ENCODE data around the gene TPPP3.
"Not testable (repeated sequence)": the region's sequence is repeated elsewhere in the genome, so short reads cannot be mapped to it uniquely, and the experiment has no call there.

TPPP3 gene

DNA sequence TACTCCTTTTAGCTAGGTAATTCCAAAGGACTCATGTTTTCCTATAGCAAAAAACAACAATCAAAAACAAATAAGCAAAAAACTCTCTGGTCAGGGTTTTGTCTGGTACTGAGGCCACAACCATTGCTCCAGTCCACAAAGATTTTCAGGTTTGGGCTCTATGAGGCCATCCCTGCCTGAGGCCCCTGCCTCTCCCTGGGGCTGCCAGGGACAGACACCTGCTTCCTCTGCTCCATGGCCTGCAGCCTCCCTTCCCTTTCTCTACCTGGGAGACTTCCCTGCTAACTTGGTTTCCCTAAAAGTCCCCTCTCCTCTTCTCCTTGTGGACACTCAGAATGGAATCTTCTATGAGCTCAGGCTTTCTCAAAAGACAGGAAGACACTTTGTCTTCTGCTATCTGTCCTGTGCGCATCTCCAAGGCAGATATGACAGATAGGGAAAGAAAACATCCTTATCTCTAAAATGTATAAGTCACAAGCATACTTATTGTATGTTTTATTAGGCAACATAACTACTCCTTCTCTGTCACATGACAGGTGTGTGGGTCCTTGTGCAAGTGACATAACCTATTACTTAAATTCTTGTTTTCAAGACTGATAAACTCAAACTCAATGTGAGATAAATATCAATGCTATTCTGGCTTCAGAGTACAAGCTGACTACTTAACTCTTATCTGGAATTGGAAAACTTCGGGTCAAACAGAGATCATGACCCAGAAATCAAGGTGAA, 24.2 kb upstream of the TPPP3 start:
- Mint-ChIP-seq H3K9me3 (no peaks in the 10 kb centered on the region), H3K4me3 (peak overlapping the region; percentile 52), H3K4me1 (ENCODE audit: low read depth) (peaks cover 11% of the 10 kb centered on the region), H3K36me3 (ENCODE audit: low read depth) (no peaks in the 10 kb centered on the region), H3K27ac (no peak overlapping the region), H3K27me3 (ENCODE audit: low read depth) (peaks cover 42% of the 10 kb centered on the region)

- Mint-ChIP-seq H3K4me1 (ENCODE audit: low read depth) (peaks cover 11% of the 10 kb centered on the region), H3K27me3 (ENCODE audit: low read depth) (peaks cover 46% of the 10 kb centered on the region), H3K4me3 (peak within 1 kb of the TSS; percentile 80), H3K9me3 (no peaks in the 10 kb centered on the region), H3K36me3 (ENCODE audit: low read depth) (no peaks in the 10 kb centered on the region), H3K27ac (peak within 1 kb of the TSS; percentile 71)
Observed at GRCh38 chr16:67415872-67416793, 22.8 kb upstream of the TPPP3 start, which contains the start of gene ZDHHC1. Gene ZDHHC1, minus strand, starts transcription at chr16:67416477. Its CDS starts 8,702 bp downstream, at chr16:67407775.

GRCh38 chr16:67415421-67415820, 22.1 kb upstream of the TPPP3 start:
- not testable (repeated sequence) for H3K27ac Mint-ChIP-seq, H3K9me3 Mint-ChIP-seq
- peak overlapping the region; percentile 29 for H3K4me3 Mint-ChIP-seq

DNA sequence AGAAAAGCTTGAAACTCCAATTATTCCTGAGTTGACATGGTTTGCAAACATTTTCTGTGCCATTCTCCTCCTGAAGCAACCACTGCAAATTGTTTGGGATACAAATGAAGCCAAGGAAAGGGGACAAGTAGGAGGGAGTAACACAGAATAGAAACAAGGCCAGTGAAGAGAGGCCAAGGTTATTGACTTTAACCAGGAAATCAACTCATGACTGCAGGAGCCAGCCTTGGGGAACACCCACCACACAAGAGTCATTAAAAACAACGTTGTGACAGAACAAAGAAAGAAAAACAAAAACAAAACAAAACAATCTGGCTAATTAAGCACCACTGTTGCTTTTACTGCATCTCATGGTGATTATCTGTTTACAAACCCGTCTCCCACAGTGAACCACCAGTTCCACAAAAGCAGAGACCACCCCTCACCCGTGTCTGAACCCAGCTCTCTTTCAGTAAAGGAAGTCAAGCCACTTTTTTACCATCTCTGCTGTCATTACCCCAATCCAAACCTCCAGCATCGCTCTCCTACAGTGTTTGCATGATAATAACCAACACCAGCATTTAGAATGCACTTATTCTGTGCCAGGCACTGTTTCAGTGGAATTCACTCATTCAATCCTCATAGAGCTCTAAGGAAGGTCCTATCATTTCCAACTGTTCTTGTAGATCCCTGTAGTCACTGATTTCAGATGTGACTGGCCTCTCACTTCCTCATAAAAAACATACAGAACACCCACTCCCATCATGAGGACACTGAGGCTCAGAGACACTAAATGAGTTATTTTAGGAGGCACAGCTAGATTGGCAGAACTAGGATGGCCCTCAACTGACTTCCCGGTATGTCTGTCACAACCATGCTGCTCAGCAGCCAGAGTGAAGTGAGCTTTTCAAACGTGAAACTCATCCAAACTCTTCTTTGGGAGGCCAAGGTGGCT, 20.9 kb upstream of the TPPP3 start:
- Mint-ChIP-seq H3K36me3 (ENCODE audit: low read depth) (no peaks in the 10 kb centered on the region), H3K4me1 (ENCODE audit: low read depth) (peaks cover 9% of the 10 kb centered on the region), H3K27ac (no peak overlapping the region), H3K4me3 (no peak overlapping the region), H3K9me3 (no peaks in the 10 kb centered on the region), H3K27me3 (ENCODE audit: low read depth) (peaks cover 40% of the 10 kb centered on the region)

More at GRCh38 chr16:67415421-67415820, 22.1 kb upstream of the TPPP3 start:
- Mint-ChIP-seq H3K4me1 (ENCODE audit: low read depth) (peaks cover 11% of the 10 kb centered on the region), H3K27me3 (ENCODE audit: low read depth) (peaks cover 46% of the 10 kb centered on the region)
- H3K36me3 Mint-ChIP-seq (ENCODE audit: low read depth): not testable (repeated sequence)

DNA sequence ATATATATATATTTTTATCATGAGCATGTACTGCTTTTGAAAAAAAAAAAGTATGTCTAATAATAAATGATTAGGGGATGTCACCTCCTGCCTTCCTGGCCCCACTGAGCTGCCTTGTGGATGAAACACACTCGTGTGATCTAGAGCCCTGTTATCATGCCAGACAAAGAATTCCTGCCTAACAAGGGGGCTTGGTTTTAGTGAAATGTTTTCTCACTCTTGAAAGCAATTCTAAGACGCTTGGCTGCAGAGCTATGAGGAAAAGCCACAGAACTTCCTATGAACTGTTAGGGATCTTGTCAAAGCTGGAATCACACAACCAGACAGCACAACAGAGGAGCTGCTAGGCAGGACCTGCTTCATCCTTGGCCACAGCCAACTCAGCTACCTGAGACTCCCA, 19.0 kb upstream of the TPPP3 start:
- no peak overlapping the region for H3K4me3 Mint-ChIP-seq
- no peak overlapping the region for H3K27ac Mint-ChIP-seq
- H3K9me3 Mint-ChIP-seq: no peaks in the 10 kb centered on the region
- no peaks in the 10 kb centered on the region for H3K36me3 Mint-ChIP-seq (ENCODE audit: low read depth)
- H3K4me1 Mint-ChIP-seq (ENCODE audit: low read depth): peaks cover 9% of the 10 kb centered on the region
- H3K27me3 Mint-ChIP-seq (ENCODE audit: low read depth): peaks cover 29% of the 10 kb centered on the region

GRCh38 chr16:67411339-67411738, 18.0 kb upstream of the TPPP3 start:
- H3K4me1 Mint-ChIP-seq (ENCODE audit: low read depth): peaks cover 4% of the 10 kb centered on the region
- H3K27me3 Mint-ChIP-seq (ENCODE audit: low read depth): peaks cover 22% of the 10 kb centered on the region
- H3K36me3 Mint-ChIP-seq (ENCODE audit: low read depth): no peaks in the 10 kb centered on the region
- H3K4me3 Mint-ChIP-seq: no peak overlapping the region
- H3K9me3 Mint-ChIP-seq: no peaks in the 10 kb centered on the region
- H3K27ac Mint-ChIP-seq: no peak overlapping the region

GRCh38 chr16:67409631-67410030, 16.3 kb upstream of the TPPP3 start:
- H3K4me1 Mint-ChIP-seq (ENCODE audit: low read depth): peaks cover 1% of the 10 kb centered on the region
- peaks cover 16% of the 10 kb centered on the region for H3K27me3 Mint-ChIP-seq (ENCODE audit: low read depth)
- no peak overlapping the region for H3K4me3 Mint-ChIP-seq
- no peaks in the 10 kb centered on the region for H3K36me3 Mint-ChIP-seq (ENCODE audit: low read depth)
- no peaks in the 10 kb centered on the region for H3K9me3 Mint-ChIP-seq
- H3K27ac Mint-ChIP-seq: no peak overlapping the region

GRCh38 chr16:67407788-67408452, 14.6 kb upstream of the TPPP3 start:
- Mint-ChIP-seq H3K36me3 (ENCODE audit: low read depth) (no peaks in the 10 kb centered on the region), H3K4me3 (no peak overlapping the region), H3K4me1 (ENCODE audit: low read depth) (no peaks in the 10 kb centered on the region), H3K27me3 (ENCODE audit: low read depth) (peaks cover 5% of the 10 kb centered on the region), H3K27ac (no peak overlapping the region), H3K9me3 (no peaks in the 10 kb centered on the region)

DNA sequence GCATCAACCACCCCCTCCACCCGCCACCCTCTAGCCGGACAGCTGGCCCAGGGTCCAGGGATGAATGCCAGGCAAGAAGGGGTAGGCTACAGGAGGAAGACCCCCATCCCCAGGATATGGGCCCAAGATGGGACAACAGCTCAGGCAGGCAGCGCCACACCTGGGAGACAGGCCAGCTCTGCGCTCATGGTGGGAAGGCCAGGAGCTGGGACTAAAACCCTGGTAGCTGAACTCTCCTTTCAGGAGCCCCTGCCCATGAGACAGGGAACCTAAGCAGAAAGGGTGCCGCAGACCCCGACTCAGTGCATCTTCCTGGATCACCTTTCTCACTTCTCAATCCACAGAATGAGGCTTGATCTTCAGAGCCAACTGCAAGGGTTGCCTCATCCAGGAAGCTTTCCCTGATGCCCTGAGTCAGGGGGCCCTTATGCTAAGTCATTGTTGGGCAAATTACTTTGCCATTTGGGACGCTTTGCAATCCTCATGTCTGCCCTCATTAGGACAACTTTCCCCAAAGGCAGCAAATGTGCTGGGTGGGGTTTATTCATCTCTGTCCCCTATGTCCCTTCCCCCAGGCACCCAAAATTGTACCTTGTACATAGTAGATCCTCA, 14.0 kb upstream of the TPPP3 start:
- peaks cover 5% of the 10 kb centered on the region for H3K27me3 Mint-ChIP-seq (ENCODE audit: low read depth)
- no peaks in the 10 kb centered on the region for H3K4me1 Mint-ChIP-seq (ENCODE audit: low read depth)
- H3K36me3 Mint-ChIP-seq (ENCODE audit: low read depth): no peaks in the 10 kb centered on the region
- H3K4me3 Mint-ChIP-seq: no peak overlapping the region
- no peak overlapping the region for H3K27ac Mint-ChIP-seq
- H3K9me3 Mint-ChIP-seq: no peaks in the 10 kb centered on the region

- no peaks in the 10 kb centered on the region for H3K9me3 Mint-ChIP-seq
- H3K36me3 Mint-ChIP-seq (ENCODE audit: low read depth): no peaks in the 10 kb centered on the region
- peaks cover 9% of the 10 kb centered on the region for H3K27me3 Mint-ChIP-seq (ENCODE audit: low read depth)
- no peaks in the 10 kb centered on the region for H3K4me1 Mint-ChIP-seq (ENCODE audit: low read depth)
- H3K27ac Mint-ChIP-seq: no peak overlapping the region
- H3K4me3 Mint-ChIP-seq: no peak overlapping the region
Observed at GRCh38 chr16:67406111-67406971, 13.0 kb upstream of the TPPP3 start.

DNA sequence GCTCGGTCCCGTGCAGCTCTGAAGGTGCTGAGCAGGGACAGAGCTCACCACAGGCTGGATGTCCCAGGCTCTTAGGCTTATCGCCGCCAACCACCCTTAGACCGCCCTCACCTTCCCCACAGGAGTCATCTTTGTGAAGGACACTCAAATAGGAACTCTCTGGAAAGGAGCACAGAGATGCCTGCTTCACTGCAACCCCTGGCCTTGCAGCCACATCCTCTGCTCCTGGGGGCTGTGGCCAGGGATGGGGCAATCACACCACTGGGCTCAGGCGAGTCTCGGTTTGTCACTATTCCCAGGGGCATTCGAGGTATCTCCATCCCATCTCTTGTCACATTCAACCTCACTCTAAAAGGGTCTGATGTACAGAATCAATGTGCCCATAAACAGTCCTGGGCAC, 12.0 kb upstream of the TPPP3 start:
- no peaks in the 10 kb centered on the region for H3K4me1 Mint-ChIP-seq (ENCODE audit: low read depth)
- no peak overlapping the region for H3K27ac Mint-ChIP-seq
- peaks cover 8% of the 10 kb centered on the region for H3K27me3 Mint-ChIP-seq (ENCODE audit: low read depth)
- no peaks in the 10 kb centered on the region for H3K9me3 Mint-ChIP-seq
- H3K4me3 Mint-ChIP-seq: no peak overlapping the region
- H3K36me3 Mint-ChIP-seq (ENCODE audit: low read depth): no peaks in the 10 kb centered on the region

- no peaks in the 10 kb centered on the region for H3K36me3 Mint-ChIP-seq (ENCODE audit: low read depth)
- H3K4me1 Mint-ChIP-seq (ENCODE audit: low read depth): no peaks in the 10 kb centered on the region
- H3K9me3 Mint-ChIP-seq: no peaks in the 10 kb centered on the region
- no peak overlapping the region for H3K4me3 Mint-ChIP-seq
- no peak overlapping the region for H3K27ac Mint-ChIP-seq
- peaks cover 8% of the 10 kb centered on the region for H3K27me3 Mint-ChIP-seq (ENCODE audit: low read depth)
Observed at GRCh38 chr16:67404740-67405226, 11.5 kb upstream of the TPPP3 start.
